Effector CD8-positive, alpha-beta T cell (primary cell): ENCODE measurements around the gene NAALADL1.

Experiments used
- DNase-seq: peaks from one replicate; lab custom pipeline; 2025; lab: John Stamatoyannopoulos, UW

NAALADL1 gene

DNA sequence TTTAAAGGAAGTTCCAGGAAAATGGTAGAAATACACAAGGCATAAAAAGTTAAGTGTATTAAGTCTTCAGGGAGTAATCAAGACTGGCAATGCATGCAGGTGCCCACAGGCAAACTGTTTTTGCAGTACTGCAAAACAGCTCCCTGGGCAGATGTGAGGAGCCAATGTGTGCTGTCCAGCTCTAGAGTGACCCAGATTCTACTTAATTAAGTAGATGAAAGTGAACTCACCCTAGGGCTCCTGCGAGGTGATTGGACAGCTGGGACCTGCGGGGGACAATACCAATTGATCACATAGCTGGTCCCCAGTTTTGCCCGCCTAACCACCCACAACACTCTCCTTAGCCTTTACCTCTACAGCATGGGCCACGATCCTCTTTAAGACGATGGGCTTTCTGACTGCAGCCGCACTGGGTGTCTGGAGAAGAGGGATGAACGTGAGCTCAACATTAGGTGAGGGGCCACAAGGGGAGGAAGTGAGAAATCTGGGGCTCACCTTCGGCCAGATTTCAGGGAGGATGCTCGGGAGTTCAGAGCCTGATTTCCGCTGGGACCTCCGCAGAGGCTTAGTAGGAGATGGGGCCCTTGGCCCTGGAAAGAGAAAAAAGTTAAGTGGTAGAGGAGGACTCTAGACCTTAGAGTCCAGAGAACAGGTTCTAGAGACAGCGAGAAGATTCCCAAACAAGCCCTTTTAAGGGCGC lies 24.9 kb upstream of the NAALADL1 start:
- DNase-seq: no peak

DNA sequence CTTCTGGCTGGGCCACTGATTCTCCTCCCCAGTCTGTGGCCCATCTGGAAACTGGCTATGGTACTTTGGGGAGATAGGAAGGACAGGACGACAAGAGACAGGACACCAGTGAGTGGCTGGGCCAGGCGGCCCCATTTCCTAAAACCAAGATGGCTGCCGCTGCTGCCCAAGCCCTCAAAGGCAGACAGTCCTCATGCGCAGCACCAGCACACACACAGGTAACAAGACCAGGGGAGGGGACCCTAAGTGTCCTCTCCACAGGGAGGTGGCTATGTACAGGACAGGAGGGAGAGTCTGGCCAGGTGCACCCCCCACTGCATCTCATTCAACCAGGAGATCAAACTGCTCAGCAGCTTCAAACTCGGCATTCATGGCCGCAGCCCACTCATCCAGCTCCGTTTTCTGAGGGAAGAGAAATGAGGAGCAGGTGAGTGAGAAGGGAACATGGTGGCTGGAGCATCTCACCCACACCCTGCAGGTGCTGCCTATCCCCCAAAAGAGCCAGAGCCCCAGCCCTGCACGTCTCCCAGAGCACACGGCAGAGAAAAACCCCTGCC lies 20.5 kb upstream of the NAALADL1 start:
- DNase-seq: no peak

DNA sequence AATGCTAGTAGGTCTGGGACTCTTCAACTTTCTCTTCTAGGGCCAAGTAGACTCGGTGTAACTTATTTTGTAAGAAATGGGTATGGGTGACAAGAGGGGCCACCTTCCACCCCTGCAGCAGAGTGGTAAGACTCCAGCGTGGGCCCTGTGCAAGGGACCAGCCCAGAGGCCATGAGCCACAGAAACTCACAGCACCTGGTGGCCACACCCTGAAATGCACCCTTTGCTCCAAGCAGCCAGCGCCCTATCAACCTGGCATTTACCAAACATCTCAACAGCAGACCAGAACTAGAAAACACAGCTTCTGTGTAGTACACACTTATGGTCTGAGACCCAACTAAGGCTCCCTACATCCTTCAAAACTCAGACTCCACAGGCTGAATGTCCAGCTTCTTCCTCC lies 19.8 kb upstream of the NAALADL1 start:
- DNase-seq: peak; percentile 34

DNA sequence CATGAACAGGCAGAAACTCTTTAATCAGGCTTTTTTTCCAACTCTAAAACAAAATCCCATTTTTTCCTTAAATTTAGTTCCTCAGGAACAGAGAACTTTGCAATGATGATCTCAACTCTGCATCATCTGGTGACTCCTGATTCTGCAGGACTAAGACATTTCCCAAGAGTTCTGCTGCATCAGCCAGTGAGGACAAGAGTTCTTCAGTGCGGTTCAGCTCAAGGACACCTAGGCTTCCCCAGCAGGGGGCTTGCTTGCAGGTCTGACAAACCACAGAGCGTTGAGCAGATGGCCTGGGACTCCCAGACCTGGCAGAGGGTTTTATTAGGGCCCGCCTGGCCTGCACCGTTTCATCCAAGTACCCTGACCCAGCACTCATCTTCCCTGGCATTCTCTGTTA lies 19.1 kb upstream of the NAALADL1 start:
- DNase-seq: no peak

DNA sequence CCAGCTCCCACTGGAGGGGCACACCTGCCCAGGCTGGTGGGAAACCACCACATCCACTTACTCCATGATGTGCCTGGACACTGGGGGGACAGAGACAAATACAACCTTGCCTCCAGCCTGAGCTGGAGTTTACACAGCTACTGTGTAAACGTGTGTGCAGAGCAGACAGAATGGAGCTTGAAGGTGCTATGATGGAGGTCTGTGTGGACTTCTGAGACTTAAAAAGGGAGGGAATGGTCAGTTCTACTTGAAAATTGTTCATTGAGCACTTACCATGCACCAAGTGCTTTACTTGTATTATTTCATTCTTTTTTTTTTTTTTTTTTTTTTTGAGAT lies 14.2 kb upstream of the NAALADL1 start:
- no peak for DNase-seq

DNA sequence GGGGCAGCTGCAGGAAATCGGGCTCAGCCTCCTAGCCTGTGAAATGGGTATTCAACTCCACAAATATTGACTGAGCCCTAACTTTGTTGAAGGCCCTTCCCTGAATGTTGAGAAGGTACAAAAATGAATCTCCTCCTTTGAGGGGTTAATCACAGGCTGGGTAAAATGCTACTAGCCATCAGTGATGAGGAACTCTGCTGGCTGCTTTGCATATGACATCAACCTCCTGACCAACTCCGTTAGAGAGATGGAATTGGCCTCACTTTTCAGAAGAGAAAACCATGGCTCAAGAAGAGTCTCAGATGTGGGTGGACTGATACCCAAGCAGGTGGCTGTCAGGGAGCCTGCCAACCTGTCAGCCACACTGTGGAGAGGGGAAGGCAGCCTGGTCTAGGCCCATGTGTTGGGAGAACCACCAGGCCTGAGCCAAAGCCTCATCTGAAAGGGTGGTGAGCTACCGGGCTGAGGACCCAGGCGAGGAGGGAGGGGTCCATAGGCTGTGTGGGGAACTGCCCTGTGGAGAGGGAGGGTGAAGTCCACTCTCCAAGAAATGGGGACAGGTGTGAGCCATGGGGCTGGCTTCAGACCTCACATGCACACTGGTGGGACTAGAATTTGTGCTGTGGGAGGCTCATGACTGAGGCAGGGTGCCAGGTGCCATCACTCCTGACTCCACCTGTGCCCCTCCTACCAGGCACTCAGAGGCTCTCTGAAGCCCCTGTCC lies 13.7 kb upstream of the NAALADL1 start:
- DNase-seq: no peak

DNA sequence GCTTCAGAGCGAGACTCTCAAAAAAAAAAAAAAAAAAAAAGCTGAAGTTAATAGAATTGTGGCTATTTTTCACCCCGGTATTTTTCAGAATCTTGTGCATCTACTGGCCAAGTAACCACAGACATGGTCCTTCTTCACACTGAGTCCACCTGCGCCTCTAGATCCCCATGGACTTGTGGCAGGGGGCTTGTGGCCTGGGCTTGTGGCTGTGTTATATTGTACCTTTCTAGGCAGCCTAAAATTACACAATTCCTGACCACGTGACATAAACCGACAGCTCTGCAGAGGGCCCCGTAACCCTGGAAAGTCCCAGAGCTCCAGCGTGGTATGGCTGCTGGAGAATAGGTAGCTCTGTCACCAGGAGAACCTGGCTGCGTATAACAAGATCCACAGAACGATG lies 10.9 kb upstream of the NAALADL1 start:
- DNase-seq: no peak

DNA sequence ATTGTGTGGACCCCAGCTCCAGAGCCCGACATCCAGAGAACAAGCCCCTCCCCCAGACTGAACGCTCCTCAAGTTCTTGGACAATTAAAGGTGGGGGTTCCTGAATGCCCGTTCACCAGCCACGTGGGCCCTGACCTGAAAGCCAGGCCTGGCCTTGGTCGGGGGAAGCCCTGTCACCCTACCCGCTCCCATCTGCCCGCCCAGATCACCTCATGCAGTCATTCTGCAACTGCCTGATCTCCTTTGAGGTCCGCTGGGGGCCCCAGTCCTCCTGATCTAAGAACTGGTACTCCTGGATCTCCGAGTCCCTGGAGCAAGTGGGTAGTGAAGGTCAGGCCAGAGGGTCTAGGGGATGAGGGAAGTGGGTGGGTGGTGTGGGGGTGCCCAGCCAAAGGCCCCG lies 9.1 kb upstream of the NAALADL1 start:
- no peak for DNase-seq

DNA sequence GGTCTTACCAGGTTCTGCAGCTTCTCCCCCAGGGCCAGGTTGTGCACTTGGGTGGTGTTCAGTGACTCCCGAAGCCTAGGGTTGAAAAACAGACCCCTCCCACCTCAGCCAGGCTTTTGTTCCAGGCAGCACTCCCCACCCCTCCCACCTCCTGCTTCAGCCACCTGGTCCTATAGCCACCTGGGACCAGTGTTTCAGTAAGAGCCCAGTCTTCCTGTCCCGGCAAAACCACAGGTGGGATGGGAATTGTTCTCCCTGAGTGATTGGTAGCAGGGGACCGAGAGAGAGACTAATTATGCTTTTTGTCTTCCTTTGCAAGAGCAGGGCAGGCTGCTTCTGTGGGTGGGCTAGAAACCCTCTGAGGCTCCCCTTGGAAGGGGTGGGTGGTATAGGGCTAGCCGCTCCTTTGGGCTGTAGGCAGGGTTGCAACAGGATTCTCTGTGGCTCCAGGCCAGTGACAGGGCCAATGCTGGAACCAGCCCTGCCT lies 8.5 kb upstream of the NAALADL1 start:
- no peak for DNase-seq

DNA sequence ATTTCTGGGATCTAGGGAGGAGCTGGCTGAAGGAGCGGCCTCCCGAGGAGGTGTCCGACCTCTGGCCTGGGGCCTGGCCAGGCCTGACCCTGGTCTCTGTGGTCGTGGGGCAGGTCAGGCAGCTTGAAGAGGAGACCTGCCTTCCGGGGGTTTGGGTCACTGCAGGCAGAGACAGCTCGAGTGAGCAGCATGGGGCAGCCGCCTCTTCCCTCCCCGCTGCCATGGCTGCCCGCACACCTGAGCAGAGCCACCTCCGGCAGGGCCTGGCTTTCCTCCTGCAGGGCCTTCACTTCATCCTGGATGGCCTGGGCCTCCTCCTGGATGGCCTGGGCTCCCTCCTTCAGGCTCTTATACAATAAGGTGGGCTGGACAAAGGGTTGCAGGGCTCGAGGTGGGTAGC lies 8.0 kb upstream of the NAALADL1 start:
- DNase-seq: no peak

DNA sequence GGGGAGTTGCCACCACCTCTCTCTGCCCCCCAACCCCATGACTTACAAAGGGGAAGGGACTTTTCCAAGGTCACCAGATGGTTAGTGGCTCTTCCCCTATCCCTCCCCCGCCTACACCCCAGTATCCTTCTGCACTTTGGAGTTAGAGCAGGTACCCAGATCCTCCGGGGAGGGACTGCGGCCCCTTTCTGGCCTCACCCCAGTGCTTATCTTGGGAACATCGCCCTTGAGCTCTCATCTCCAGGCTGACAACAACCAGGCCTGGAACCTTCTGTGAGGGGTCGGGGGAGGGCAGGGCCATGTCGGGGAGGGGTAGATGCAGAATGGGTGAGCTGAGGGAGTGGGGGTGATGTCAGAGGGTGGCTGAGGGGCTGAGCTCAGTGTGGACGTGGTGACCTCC lies 7.5 kb upstream of the NAALADL1 start:
- no peak for DNase-seq

DNA sequence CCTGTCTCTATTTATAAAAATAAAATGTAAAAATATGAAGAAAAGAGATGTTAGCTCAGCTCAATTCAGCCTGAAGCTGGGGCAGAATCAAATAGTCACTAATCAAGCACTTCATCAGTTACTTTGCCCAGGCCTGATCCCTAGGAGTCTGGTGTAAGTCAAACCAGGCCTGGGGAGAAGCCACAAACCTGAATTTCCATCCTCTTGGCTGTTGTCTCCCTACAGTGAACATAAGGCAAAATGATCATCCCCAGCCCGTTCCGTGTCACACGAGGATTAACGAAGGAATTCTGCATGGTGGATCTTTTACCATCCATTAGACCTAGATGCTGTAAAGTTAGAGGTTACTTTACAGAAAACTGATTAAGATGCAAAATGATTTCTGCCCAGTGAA lies 6.5 kb upstream of the NAALADL1 start:
- DNase-seq: no peak

DNA sequence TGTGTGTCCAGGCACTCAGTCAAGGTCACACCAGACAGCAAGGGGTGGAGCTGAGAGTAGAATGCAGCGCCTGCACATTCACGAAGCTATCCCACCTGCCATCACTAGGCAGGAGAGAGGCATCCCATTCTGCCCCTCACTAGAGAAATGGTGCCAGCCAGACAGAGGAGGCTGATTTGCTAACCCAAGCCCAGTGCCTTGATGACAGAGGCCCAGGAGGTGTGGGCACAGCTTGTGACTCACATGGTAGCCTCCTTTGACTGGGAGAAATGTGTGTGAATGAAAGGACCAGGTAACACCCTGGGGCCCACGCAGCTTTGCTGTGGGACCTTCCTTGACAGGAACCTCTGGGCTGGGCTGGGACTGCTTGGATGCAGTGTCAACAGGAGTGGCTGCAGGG lies 5.2 kb upstream of the NAALADL1 start:
- DNase-seq: no peak

DNA sequence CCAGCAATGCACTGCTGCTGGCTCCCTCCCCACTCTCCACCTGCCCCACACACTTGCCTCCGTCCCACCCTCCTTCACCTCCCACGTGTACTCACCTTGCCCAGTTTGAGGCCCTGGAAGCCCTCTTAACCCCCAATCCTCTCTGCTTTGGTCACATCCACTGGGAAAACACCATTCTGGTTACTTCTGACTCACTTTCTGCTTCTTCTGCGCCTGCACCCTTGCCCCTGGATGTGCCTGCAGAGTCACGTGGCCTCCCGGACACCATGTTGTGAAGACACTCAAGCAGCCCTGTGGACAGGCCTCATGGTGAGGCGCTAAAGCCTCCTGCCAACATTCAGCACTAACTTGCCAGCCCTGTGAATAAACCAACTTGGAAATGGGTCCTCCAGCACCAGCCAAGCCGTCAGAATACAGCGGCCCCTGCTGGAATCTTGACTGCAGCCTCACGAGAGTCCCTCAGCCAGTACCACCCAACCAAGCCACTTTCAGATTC lies 2.6 kb upstream of the NAALADL1 start:
- peak; percentile 5 for DNase-seq

DNA sequence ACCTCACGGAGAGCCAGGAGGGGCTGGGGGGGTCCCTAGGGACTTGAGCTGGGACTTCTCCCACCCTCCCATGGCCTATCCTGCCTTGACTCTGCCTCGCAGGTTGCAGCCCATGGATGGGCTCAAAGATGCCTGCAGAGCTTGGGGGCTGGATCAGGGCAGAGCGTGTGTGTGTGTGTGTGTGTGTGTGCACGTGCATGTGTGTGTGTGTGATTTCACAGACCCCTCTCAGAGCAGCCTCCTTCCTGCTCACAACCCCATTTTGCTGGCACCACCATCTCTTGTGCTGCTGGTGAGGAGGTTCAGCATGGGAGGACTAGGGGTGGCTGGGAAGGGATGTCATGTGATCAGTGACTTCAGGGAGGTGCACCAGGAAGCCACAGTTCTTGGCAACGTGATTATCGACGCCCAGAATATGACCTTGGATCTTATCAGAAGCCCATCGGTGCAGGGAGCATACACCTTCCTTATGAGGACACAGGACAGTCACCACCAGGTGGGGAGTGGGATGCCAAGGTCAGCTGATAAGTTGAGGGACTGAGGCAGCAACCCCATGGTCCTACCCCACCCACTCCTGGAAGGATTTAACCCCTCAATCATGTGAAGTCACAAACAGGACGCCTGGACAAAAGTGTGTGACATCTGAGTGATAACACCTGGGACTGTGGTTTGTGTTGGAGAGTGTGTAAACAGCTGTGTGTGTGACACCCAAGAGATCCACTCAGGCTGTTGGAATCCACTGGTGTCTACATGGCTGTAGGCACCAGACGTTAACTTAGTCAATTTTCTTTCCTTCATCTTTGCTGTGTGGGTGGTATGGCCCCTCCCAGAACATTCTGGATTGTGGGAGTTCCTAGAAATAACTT lies 1.8 kb upstream of the NAALADL1 start:
- no peak for DNase-seq

DNA sequence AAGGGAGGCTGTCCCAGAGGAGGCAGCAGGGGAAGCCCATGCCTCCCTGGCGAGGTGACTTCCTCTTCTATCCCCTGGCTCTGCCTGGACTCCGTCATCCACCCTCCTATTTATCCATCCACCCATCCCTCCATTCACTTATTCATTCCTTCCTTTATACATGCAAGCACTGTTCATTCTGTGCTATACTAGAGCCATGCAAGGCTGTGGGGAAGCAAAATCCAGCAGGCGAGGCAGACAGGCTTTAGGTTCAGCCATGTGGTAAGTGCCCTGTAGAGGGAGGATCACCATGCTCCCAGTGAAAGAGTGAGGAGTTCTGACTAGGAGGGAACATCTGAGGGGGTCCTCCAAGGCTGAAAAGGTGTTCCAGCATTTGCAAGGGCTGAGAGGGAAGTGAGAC lies 1.2 kb upstream of the NAALADL1 start:
- DNase-seq: no peak

DNA sequence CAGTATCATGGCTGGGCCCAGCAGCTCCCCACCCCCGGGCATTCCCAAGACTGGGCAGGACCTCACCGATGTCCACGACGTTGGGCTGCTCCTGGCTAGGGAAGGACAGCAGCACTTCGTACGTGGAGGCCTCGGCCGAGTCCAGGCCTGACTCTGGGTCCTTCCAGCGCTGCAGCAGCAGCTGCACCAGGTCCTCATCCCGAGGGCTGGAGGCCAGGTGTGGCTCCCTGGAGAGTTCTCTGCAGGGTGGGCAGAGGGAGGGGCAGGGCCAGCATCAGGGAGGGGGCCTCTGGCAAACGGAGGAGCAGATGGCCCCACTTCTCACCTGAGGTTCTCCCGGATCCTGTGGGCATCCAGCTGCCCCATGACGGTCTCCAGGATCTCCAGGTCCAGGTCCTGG lies 341 bp downstream of the NAALADL1 start:
- DNase-seq: no peak

DNA sequence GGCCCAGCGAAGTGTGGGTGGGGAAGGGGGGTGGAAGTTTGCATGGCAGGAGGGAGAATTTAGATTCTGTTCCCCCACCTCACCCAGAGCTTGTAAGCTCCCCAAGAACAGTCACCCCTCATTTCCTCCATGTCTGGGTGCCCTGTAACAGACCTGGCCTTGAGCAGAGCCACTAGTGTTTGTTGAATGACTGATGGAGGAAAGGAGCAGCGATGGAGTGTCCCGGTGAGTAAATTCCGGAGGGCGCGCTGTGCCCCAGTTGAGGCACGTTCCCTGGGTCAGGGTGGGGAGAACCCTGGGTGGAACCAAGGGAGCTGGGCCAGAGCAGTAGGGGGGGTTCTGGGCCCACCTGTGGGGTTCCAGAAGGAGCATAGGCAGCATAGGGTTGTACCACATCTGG lies 827 bp downstream of the NAALADL1 start:
- no peak for DNase-seq

DNA sequence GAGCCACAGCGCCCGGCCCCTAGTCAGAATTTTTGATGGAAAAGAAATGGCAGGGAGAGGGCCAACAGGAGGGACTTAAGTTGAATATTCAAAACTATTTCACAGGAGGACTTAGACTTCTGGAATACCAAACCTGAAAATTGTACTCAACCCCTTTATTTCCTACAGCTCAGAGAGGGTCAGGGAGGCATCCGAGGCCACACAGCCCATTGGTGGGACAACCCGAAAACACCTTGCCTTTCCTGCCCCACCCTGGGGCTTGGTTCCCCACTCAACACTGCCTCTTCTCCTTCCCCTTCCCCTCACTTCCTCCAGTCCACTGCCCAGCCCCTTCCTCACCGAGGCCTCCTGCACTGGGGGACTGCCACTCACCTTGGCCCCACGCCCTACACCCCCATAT lies 1.4 kb downstream of the NAALADL1 start:
- no peak for DNase-seq

DNA sequence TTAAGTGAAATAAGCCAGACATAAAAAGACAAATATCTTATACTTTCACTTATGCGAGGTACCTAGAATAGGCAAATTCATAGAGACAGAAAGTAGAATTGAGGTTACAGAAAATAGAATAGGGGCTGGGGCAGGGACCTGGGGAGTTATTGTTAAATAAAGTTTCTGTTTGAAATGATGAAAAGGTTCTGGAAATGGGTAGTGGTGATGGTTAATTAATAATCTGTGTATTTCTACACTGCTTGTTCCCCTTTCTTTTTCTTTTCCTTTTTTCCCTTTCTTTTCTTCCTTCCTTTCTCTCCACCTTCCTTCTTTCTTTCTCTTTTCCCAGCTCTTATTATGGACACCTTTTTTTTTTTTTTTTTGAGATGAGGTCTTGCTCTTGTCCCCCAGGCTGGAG lies 2.8 kb downstream of the NAALADL1 start:
- DNase-seq: no peak

DNA sequence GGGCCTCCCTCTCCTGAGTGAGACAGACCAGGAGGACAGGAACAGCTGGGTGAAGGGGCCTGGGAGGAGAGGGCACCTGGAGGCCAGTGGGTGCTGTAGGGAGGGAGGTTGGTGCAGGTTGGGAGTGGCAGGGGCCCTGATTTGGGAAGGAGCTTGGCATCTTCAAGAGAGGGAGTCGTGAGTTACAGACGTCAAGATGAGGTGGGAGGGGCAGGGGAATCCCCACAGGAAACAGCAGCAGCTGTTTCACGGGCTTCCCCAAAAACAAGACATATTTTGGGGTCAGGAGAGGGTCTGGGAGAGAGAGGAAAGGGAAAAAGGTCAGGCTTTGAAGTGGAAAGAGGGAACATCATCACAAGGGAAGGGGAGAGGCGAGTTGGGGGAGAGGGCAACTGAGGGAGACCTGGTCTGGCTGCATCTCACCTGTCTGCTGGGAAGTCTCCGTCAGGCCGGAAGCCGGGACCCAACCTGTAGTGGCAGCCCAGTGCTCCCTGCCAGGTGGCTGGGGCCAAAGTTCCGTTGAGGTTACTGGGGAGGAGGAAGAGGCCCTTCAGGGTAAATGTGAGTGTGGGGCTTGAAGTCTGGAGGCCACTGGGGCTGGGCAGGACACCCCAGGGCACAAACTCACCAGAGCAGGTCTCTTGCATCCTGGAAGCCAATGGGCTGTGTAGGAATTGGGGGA lies 4.4 kb downstream of the NAALADL1 start:
- no peak for DNase-seq

DNA sequence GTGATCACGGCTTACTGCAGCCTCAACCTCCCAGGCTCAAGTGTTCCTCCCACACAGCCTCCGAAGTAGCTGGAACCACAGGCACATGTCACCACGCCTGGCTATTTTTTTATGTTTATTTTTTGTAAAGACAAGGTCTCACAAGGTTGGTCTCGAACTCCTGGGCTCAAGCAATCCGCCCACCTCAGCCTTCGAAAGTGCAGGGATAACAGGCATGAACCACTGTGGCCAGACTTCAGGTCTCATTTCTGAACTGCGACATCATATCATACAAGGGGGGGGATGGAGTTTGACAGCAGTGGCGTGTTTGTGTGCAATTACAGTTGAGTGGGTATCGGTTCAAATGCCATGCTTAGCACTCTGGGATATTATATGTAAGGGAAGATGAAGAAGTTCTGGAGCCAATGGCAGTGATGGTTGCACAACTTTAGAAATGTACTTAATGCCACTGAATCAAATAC lies 6.9 kb downstream of the NAALADL1 start:
- DNase-seq: no peak
